H9 (cell line): ENCODE data around the gene SYNGR2. TPM values are rescaled to one million over a fixed set of nuclear protein-coding genes. Genes with fewer than 3 reads are reported as not detected.
A peak's percentile ranks its signal among the peaks of the same experiment; 100 is the strongest.

Source experiments
- DNase-seq: peaks from one replicate; pipeline ENCODE4 v3.0.0-alpha.2; 2017
- H2AFZ ChIP-seq: one replicate; pipeline ENCODE4 v1.6.1; 2013; ENCODE audit warnings: mild to moderate bottlenecking, low read length, control low read depth, moderate library complexity
- H2AK5ac ChIP-seq: 2 replicates; pipeline ENCODE4 v1.6.1; 2013; ENCODE audit warnings: low read length, control low read depth, mixed read lengths; ENCODE audit not compliant: insufficient read length
- H2BK120ac ChIP-seq: one replicate; pipeline ENCODE4 v1.6.1; 2013; ENCODE audit warnings: low read depth, mild to moderate bottlenecking, low read length, control low read depth, inconsistent platforms; ENCODE audit not compliant: poor library complexity, severe bottlenecking
- H2BK12ac ChIP-seq: 2 replicates; pipeline ENCODE4 v1.6.1; 2013; ENCODE audit warnings: low read length, control low read depth, mixed read lengths, low read depth; ENCODE audit not compliant: insufficient read length
- H2BK15ac ChIP-seq: 2 replicates; pipeline ENCODE4 v1.6.1; 2013; ENCODE audit warnings: low read depth, low read length, control low read depth
- H2BK20ac ChIP-seq: one replicate; pipeline ENCODE4 v1.6.1; 2013; ENCODE audit warnings: low read depth, mild to moderate bottlenecking, low read length, control low read depth, inconsistent platforms; ENCODE audit not compliant: poor library complexity, severe bottlenecking
- H2BK5ac ChIP-seq: 2 replicates; pipeline ENCODE4 v1.6.1; 2013; ENCODE audit warnings: low read length, control low read depth, mixed read lengths; ENCODE audit not compliant: insufficient read length
- H3K14ac ChIP-seq: 2 replicates; pipeline ENCODE4 v1.6.1; 2013; ENCODE audit warnings: low read length, control low read depth; ENCODE audit not compliant: insufficient read depth
- H3K18ac ChIP-seq: 2 replicates; pipeline ENCODE4 v1.6.1; 2013; ENCODE audit warnings: low read depth, mild to moderate bottlenecking, mixed read lengths, low read length, control low read depth; ENCODE audit not compliant: insufficient read length
- H3K23ac ChIP-seq: 2 replicates; pipeline ENCODE4 v1.6.1; 2013; ENCODE audit warnings: low read length, control low read depth, mixed read lengths, low read depth; ENCODE audit not compliant: insufficient read length
- H3K23me2 ChIP-seq: 2 replicates; pipeline ENCODE4 v1.6.1; 2013; ENCODE audit warnings: low read depth, mild to moderate bottlenecking, mixed read lengths, low read length, control low read depth; ENCODE audit not compliant: insufficient read length, poor library complexity, severe bottlenecking
- H3K27ac ChIP-seq: 2 replicates; pipeline ENCODE4 v1.5.1; 2013; ENCODE audit warnings: low read length, control low read depth, mixed read lengths, low read depth; ENCODE audit not compliant: insufficient read length
- H3K27me3 ChIP-seq: 2 replicates; pipeline ENCODE4 v1.6.1; 2013; ENCODE audit warnings: low read length, control low read depth, inconsistent platforms; ENCODE audit not compliant: insufficient read depth
- H3K4ac ChIP-seq: 2 replicates; pipeline ENCODE4 v1.6.1; 2013; ENCODE audit warnings: low read depth, mild to moderate bottlenecking, control low read depth, inconsistent platforms, low read length, moderate library complexity
- H3K4me1 ChIP-seq: 2 replicates; pipeline ENCODE4 v1.6.1; 2013; ENCODE audit warnings: low read length, control low read depth, inconsistent platforms; ENCODE audit not compliant: insufficient read depth
- H3K4me2 ChIP-seq: 2 replicates; pipeline ENCODE4 v1.6.1; 2013; ENCODE audit warnings: low read length, control low read depth, mixed read lengths; ENCODE audit not compliant: insufficient read length, insufficient read depth
- H3K56ac ChIP-seq: 2 replicates; pipeline ENCODE4 v1.6.1; 2013; ENCODE audit warnings: low read depth, mild to moderate bottlenecking, mixed read lengths, low read length, control low read depth; ENCODE audit not compliant: insufficient read length
- H3K79me1 ChIP-seq: 2 replicates; pipeline ENCODE4 v1.6.1; 2013; ENCODE audit warnings: low read depth, mild to moderate bottlenecking, moderate library complexity, low read length, control low read depth, inconsistent platforms; ENCODE audit not compliant: insufficient read depth, poor library complexity, severe bottlenecking
- H3K79me2 ChIP-seq: 2 replicates; pipeline ENCODE4 v1.6.1; 2013; ENCODE audit warnings: low read length, control low read depth, inconsistent platforms; ENCODE audit not compliant: insufficient read depth
- H3K9ac ChIP-seq: 2 replicates; pipeline ENCODE4 v1.6.1; 2013; ENCODE audit warnings: low read length, control low read depth, mixed read lengths; ENCODE audit not compliant: insufficient read length; ENCODE audit errors: extremely low read depth
- H3K9me3 ChIP-seq: one replicate; pipeline ENCODE4 v1.6.1; 2013; ENCODE audit warnings: low read depth, low read length, inconsistent platforms; ENCODE audit not compliant: control insufficient read depth
- H3T11ph ChIP-seq: one replicate; pipeline ENCODE4 v1.6.1; 2013; ENCODE audit warnings: mild to moderate bottlenecking, low read length, control low read depth, inconsistent platforms
- H4K20me1 ChIP-seq: one replicate; pipeline ENCODE4 v1.6.1; 2013; ENCODE audit not compliant: control insufficient read depth, insufficient read length, insufficient read depth
- H4K5ac ChIP-seq: 2 replicates; pipeline ENCODE4 v1.6.1; 2013; ENCODE audit warnings: low read depth, mild to moderate bottlenecking, mixed read lengths, low read length, control low read depth; ENCODE audit not compliant: insufficient read length
- H4K8ac ChIP-seq: replicated peaks from 2 replicates; pipeline ENCODE4 v1.6.1; 2013; ENCODE audit warnings: low read length, control low read depth, mixed read lengths, low read depth; ENCODE audit not compliant: insufficient read length
- H4K91ac ChIP-seq: 2 replicates; pipeline ENCODE4 v1.6.1; 2013; ENCODE audit warnings: low read depth, mild to moderate bottlenecking, moderate library complexity, mixed read lengths, low read length, control low read depth; ENCODE audit not compliant: insufficient read length
- H3K27ac Mint-ChIP-seq, 3 experiments: 2 replicates in 2 of 3; 3 replicates in 1 of 3; pipeline ENCODE4 v1.8.0; 2020 to 2021; ENCODE audit warnings: mixed read lengths in 3 of 3, mild to moderate bottlenecking in 1 of 3, moderate library complexity in 1 of 3
- H3K27me3 Mint-ChIP-seq: 2 replicates; pipeline ENCODE4 v1.8.0; 2021; ENCODE audit warnings: low read depth, mild to moderate bottlenecking, moderate library complexity, mixed read lengths
- H3K36me3 Mint-ChIP-seq, 3 experiments: 2 replicates in 2 of 3; 3 replicates in 1 of 3; pipeline ENCODE4 v1.8.0; 2020 to 2021; ENCODE audit warnings: low read depth in 3 of 3, mixed read lengths in 3 of 3; ENCODE audit not compliant: insufficient read depth in 1 of 3
- H3K4me1 Mint-ChIP-seq, 2 experiments: 2 replicates each; pipeline ENCODE4 v1.8.0; 2020; ENCODE audit warnings: mixed read lengths in 2 of 2
- H3K4me3 Mint-ChIP-seq, 2 experiments: 2 replicates in 1 of 2; 3 replicates in 1 of 2; pipeline ENCODE4 v1.8.0; 2020 to 2021; ENCODE audit warnings: mild to moderate bottlenecking in 2 of 2, mixed read lengths in 2 of 2, moderate library complexity in 1 of 2
- H3K9me3 Mint-ChIP-seq, 2 experiments: 2 replicates in 1 of 2; 3 replicates in 1 of 2; pipeline ENCODE4 v1.8.0; 2020; ENCODE audit warnings: mild to moderate bottlenecking in 2 of 2, mixed read lengths in 2 of 2, moderate library complexity in 1 of 2
- WGBS: extraction: QIAGEN DNeasy Blood & Tissue Kit; methylation state at CpG from one replicate; pipeline ENCODE4 v1.1.7; 2013; ENCODE audit warnings: missing lambda C conversion rate, low lambda C conversion rate, mixed read lengths; ENCODE audit not compliant: insufficient read length; ENCODE audit errors: extremely low coverage; 5-methylcytosine and 5-hydroxymethylcytosine counted together
- total RNA-seq: library from RNA; stranded (reverse); gene quantifications from 2 replicates; pipeline ENCODE4 v1.2.1, GENCODE V29; 2021
- TF ChIP-seq, protein P1 (sequence below): fragments of 200-600 bp; sonication (generic); conservative IDR thresholded peaks from 3 replicates; pipeline ENCODE4 v1.8.0; 2021; ENCODE audit warnings: antibody characterized with exemption, mild to moderate bottlenecking

Gene SYNGR2
- total RNA-seq, 1 experiment from 2014 or later = 41.0 TPM

DNA sequence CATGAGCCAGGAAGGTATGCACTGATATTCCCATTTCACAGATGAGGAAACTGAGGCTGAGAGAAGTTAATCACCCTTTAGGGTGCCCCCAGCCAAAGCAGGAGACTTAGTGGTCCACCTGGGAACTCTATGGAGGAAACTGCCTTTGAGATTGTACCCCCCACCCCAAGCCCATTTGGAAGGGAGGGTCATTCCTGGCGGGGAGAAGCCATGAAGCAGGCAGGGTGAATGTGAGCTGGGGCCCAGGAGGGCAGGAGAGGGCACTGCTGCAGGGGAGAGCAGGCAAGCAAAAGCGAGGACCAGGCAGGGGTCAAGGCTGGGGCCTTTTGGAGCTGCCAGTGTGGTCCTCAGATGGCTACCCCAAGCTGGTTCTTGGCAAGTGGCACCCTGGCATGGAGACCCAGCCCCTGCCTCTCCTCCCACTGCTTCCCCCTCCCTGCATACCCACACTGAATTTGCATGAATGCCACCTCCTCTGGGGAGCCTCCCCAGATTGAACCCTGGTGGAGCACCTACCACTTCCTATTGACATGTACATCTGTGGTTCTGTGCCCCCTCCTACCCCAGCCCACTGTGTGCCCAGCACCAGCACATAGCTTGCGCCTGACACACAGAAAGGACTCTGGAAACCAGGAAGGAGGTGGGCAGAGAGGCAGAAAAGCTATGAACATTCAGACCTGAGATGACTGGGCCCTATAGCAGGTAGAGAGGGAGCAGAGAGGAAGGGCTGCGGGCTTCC, 38.9 kb upstream of the SYNGR2 start:
- Mint-ChIP-seq H3K9me3 (no peaks in the 10 kb centered on the region; a peak in 2 of 5 replicates), H3K36me3 (no peaks in the 10 kb centered on the region; a peak in 1 of 7 replicates), H3K4me3 (peak overlapping the region; percentile 68 to 87), H3K27ac (peak overlapping the region in 1 of 3 experiments; percentile 75; a peak in 1 of 7 replicates), H3K27me3 (peaks cover 21% of the 10 kb centered on the region), H3K4me1 (peaks cover 28 to 29% of the 10 kb centered on the region in 2 experiments)
- no peak for DNase-seq
- peaks cover 14% of the 10 kb centered on the region; the same call in 1 of the 2 replicates for H3K4me1 ChIP-seq
- no peaks in the 10 kb centered on the region for H4K20me1 ChIP-seq
- H3K14ac ChIP-seq = no peak overlapping the region
- no peaks in the 10 kb centered on the region; the same call in 1 of the 2 replicates for H3K27me3 ChIP-seq
- no peak overlapping the region for H3K18ac ChIP-seq
- H4K8ac ChIP-seq = no peak overlapping the region
- no peak overlapping the region for H2AFZ ChIP-seq
- no peaks in the 10 kb centered on the region for H3K9me3 ChIP-seq
- no peak overlapping the region for H4K91ac ChIP-seq
- no peak overlapping the region for H2BK120ac ChIP-seq
- no peak overlapping the region for H3T11ph ChIP-seq
- no peak overlapping the region for H3K9ac ChIP-seq
- no CpG with 5 or more reads among the region's 4 CpGs for WGBS
- H3K79me2 ChIP-seq = no peaks in the 10 kb centered on the region; the same call in 1 of the 2 replicates
- no peak overlapping the region for H3K27ac ChIP-seq
- no peak overlapping the region for H2BK5ac ChIP-seq
- H2BK20ac ChIP-seq = no peak overlapping the region
- TF ChIP-seq, protein P1, sequence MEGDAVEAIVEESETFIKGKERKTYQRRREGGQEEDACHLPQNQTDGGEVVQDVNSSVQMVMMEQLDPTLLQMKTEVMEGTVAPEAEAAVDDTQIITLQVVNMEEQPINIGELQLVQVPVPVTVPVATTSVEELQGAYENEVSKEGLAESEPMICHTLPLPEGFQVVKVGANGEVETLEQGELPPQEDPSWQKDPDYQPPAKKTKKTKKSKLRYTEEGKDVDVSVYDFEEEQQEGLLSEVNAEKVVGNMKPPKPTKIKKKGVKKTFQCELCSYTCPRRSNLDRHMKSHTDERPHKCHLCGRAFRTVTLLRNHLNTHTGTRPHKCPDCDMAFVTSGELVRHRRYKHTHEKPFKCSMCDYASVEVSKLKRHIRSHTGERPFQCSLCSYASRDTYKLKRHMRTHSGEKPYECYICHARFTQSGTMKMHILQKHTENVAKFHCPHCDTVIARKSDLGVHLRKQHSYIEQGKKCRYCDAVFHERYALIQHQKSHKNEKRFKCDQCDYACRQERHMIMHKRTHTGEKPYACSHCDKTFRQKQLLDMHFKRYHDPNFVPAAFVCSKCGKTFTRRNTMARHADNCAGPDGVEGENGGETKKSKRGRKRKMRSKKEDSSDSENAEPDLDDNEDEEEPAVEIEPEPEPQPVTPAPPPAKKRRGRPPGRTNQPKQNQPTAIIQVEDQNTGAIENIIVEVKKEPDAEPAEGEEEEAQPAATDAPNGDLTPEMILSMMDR = no peak
- no peak overlapping the region for H3K23ac ChIP-seq
- peak overlapping the region; percentile 64 for H3K4me2 ChIP-seq
- H2BK12ac ChIP-seq = no peak overlapping the region
- H3K79me1 ChIP-seq = no peaks in the 10 kb centered on the region
- no peak overlapping the region for H3K56ac ChIP-seq
- no peak overlapping the region for H3K4ac ChIP-seq
- H2BK15ac ChIP-seq = no peak overlapping the region
- no peak overlapping the region for H2AK5ac ChIP-seq
- H3K23me2 ChIP-seq = peaks cover 19% of the 10 kb centered on the region
- no peak overlapping the region for H4K5ac ChIP-seq
